Measurements from ENCODE around the gene ZNF90.
"Not testable (repeated sequence)": the region's sequence is repeated elsewhere in the genome, so short reads cannot be mapped to it uniquely, and the experiment has no call there.

Gene ZNF90

DNA sequence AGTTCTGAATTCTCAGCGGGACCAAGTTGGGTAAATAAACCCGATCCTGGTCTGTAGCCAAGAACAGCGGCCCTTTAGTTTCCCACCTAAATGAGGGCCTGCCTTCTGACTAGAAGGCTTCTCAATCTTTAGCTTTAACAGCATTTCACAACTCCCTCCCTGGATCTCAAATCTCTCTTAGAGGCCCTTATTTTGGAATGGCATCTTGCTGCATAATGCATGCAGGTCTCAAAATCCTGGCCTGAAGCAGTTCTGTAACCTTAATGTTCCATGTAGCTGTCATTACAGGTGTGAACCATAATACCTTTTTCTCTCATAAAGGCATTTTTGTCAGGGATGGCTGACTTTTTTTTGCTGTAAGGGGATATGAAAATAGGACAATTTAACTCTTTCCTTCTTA is 29.5 kb downstream of the ZNF90 start:
- no peak for DNase-seq

DNA sequence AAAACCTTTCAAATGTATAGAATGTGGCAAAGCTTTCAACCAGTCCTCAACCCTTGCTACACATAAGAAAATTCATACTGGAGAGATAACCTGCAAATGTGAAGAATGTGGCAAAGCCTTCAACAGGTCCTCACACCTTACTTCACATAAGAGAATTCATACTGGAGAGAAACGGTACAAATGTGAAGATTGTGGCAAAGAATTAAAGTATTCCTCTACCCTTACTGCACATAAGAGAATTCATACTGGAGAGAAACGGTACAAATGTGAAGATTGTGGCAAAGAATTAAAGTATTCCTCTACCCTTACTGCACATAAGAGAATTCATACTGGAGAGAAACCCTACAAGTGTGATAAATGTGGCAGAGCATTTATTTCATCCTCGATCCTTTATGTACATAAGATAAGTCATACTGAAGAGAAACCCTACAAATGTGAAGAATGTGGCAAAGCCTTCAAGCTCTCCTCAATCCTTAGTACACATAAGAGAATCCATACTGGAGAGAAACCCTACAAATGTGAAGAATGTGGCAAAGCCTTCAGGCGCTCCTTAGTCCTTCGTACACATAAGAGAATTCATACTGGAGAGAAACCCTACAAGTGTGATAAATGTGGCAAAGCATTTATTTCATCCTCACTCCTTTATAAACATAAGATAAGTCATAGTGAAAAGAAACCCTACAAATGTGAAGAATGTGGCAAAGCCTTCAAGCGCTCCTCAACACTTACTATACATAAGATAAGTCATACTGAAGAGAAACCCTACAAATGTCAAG is 40.5 kb downstream of the ZNF90 start:
- not testable (repeated sequence) for DNase-seq

- DNase-seq: no peak
Observed at GRCh38 chr19:20124879-20125278, 47.1 kb downstream of the ZNF90 start.

DNA sequence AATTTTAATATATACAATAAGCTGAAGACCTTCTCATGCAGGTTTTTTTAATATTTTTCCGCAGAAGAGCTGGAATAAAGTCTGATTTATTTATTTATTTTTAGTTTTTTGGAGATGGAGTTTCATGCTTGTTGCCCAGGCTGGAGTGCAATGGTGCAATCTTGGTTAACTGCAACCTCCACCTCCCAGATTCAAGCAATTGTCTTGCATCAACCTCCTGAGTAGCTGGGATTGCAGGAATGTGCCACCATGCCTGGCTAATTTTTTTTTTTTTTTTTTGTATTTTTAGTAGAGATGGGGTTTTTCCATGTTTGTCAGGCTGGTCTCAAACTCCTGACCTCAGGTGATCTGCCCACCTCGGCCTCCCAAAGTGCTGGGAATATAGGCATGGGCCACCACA is 55.1 kb downstream of the ZNF90 start:
- DNase-seq: not testable (repeated sequence)

DNA sequence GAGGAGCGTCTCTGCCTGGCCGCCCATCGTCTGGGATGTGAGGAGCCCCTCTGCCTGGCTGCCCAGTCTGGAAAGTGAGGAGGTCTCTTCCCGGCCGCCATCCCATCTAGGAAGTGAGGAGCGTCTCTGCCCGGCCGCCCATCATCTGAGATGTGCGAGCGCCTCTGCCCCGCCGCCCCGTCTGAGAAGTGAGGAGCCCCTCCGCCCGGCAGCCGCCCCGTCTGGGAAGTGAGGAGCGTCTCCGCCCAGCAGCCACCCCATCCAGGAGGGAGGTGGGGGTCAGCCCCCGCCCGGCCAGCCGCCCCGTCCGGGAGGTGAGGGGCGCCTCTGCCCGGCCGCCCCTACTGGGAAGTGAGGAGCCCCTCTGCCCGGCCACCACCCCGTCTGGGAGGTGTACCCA is 59.9 kb downstream of the ZNF90 start:
- DNase-seq: not testable (repeated sequence)

DNA sequence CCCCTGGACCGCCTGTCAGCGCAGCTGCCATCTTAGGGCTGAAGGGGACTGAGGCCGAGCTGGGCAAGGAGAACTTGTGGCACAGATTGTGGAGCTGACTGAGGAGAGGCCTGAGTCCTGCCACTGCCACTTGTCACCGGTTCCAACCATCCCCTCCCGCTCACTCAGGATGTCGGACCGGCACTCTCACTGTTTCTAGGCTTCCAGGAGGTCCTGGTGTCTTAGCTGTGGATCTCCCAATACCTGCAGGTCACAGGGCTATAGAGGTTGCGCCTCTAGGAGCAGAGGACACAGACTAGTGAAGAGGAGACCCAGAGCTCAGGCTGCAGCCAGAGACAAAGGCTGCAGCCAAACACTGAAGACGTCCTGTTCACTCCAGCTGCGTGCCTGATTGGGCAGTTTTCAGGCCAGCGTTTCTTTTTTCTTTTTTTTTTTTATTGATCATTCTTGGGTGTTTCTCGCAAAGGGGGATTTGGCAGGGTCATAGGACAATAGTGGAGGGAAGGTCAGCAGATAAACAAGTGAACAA is 73.9 kb downstream of the ZNF90 start:
- no peak for DNase-seq

GRCh38 chr19:20152506-20152905 is 74.7 kb downstream of the ZNF90 start:
- not testable (repeated sequence) for DNase-seq

GRCh38 chr19:20153281-20153680 is 75.5 kb downstream of the ZNF90 start:
- no peak for DNase-seq

DNA sequence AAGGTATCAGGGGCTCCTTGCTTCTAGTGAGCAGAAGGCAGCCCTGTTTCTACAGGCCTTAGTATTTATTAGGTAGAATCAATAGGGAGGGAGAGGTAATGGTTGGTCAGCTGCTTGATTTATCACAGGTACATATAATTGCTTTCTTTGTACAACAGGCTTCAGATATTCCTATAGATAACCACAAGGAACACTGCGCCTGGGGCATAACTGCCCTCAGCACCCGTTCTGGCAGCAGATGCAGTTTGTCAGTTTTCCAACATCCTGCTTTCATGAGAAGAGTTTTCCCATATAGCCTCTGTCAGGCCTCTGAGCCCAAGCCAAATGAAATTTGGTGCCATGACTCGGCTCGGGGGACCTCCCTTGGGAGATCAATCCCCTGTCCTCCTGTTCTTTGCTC is 76.8 kb downstream of the ZNF90 start:
- no peak for DNase-seq

- DNase-seq: no peak
Observed at GRCh38 chr19:20162821-20163220, 85.0 kb downstream of the ZNF90 start.

- no peak for DNase-seq
Observed at GRCh38 chr19:20164456-20164855, 86.7 kb downstream of the ZNF90 start.

- DNase-seq: no peak
Observed at GRCh38 chr19:20165971-20166592, 88.3 kb downstream of the ZNF90 start.

DNA sequence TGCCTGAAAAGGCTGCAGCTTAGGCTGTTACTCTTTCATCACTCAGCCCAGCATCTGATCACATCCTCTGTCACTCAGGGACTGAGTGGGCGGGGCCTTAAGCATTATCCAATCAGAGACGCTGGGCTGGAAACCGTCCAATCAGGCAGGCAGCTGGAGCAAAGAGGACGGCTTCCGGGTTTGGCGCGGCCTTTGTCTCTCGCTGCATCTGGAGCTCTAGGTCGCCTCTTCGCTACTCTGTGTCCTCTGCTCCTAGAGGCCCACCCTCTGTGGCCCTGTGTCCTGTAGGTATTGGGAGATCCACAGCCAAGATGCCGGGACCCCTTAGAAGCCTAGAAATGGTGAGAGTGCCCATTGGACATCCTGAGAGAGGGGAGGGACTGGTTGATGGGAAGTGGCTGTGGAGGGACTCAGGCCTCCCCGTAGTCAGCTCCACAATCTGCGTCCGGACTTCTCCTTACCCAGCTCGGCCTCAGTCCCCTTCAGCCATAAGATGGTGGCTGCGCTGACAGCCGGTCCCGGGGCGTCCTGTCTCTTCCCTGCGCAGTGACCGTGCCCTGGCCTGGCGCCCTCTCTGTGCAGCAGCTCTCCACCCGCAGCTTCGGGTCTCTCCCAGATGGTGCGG is 89.3 kb downstream of the ZNF90 start, which contains the start of gene ZNF486:
TSS of gene ZNF486 (plus strand) at position 195 of the 625 bp plus-strand sequence. CDS start at position 312, 117 bp downstream.
- no peak for DNase-seq

- DNase-seq: no peak
Observed at GRCh38 chr19:20167651-20168122, 89.9 kb downstream of the ZNF90 start.

Measured in NK-92 treated with Interleukin-12 subunit alpha and Interleukin-12 subunit beta, amount 100 ng/mL, for 24 hours (cell line).